WERI-Rb-1 (cell line): ENCODE measurements around the gene NR6A1.
A peak's percentile ranks its signal among the peaks of the same experiment; 100 is the strongest.

Experiments
- DNase-seq: peaks from one replicate; pipeline ENCODE4 v3.0.0-alpha.2; 2020
- H3K27ac ChIP-seq: fragments of 250-450 bp; sonication (Bioruptor Pico); 2 replicates; pipeline ENCODE4 v1.5.1; 2020; ENCODE audit warnings: mild to moderate bottlenecking, moderate library complexity
- H3K27me3 ChIP-seq: fragments of 250-450 bp; sonication (Bioruptor Pico); 2 replicates; pipeline ENCODE4 v1.5.1; 2021; ENCODE audit warnings: mild to moderate bottlenecking, low read depth, moderate library complexity; ENCODE audit not compliant: insufficient read depth, severe bottlenecking
- H3K36me3 ChIP-seq: fragments of 250-450 bp; sonication (Bioruptor Pico); 2 replicates; pipeline ENCODE4 v1.5.1; 2020; ENCODE audit warnings: mild to moderate bottlenecking, moderate library complexity
- H3K4me3 ChIP-seq: 2 replicates; pipeline ENCODE4 v1.5.1; 2011; ENCODE audit warnings: low read depth, mild to moderate bottlenecking, control low read depth, low read length
- H3K9me3 ChIP-seq: fragments of 250-450 bp; sonication (Bioruptor Pico); 2 replicates; pipeline ENCODE4 v1.5.1; 2021; ENCODE audit warnings: mild to moderate bottlenecking, moderate library complexity; ENCODE audit not compliant: severe bottlenecking
- CTCF ChIP-seq: IDR thresholded peaks from 2 replicates; pipeline ENCODE4 v1.5.1; 2011; ENCODE audit warnings: low read depth, mild to moderate bottlenecking, control low read depth, inconsistent platforms, low read length

Gene NR6A1

GRCh38 chr9:124793015-124793541 is 22.0 kb upstream of the NR6A1 start:
- no peak for TF ChIP-seq CTCF
- peak overlapping the region; percentile 52 for H3K27ac ChIP-seq
- H3K27me3 ChIP-seq, result no peaks in the 10 kb centered on the region
- peak; percentile 53 for DNase-seq
- no peak overlapping the region for H3K4me3 ChIP-seq
- peaks cover 18% of the 10 kb centered on the region for H3K36me3 ChIP-seq
- no peaks in the 10 kb centered on the region for H3K9me3 ChIP-seq

GRCh38 chr9:124792257-124793014 is 21.3 kb upstream of the NR6A1 start:
- H3K27me3 ChIP-seq, result no peaks in the 10 kb centered on the region
- no peak for DNase-seq
- H3K27ac ChIP-seq, result peak overlapping the region; percentile 52
- H3K36me3 ChIP-seq, result peaks cover 21% of the 10 kb centered on the region
- peak; percentile 31; the same call in 1 of the 2 replicates for TF ChIP-seq CTCF
- H3K9me3 ChIP-seq, result no peaks in the 10 kb centered on the region
- no peak overlapping the region for H3K4me3 ChIP-seq

GRCh38 chr9:124790801-124791505 is 19.8 kb upstream of the NR6A1 start:
- H3K27me3 ChIP-seq, result no peaks in the 10 kb centered on the region
- no peak overlapping the region for H3K27ac ChIP-seq
- DNase-seq, result no peak
- no peak for TF ChIP-seq CTCF
- H3K36me3 ChIP-seq, result peaks cover 26% of the 10 kb centered on the region
- no peak overlapping the region for H3K4me3 ChIP-seq
- H3K9me3 ChIP-seq, result no peaks in the 10 kb centered on the region

GRCh38 chr9:124790301-124790700 is 19.2 kb upstream of the NR6A1 start:
- H3K27me3 ChIP-seq, result no peaks in the 10 kb centered on the region
- no peak overlapping the region for H3K27ac ChIP-seq
- peaks cover 24% of the 10 kb centered on the region for H3K36me3 ChIP-seq
- no peak for TF ChIP-seq CTCF
- DNase-seq, result no peak
- no peak overlapping the region for H3K4me3 ChIP-seq
- no peaks in the 10 kb centered on the region for H3K9me3 ChIP-seq

- no peak overlapping the region for H3K4me3 ChIP-seq
- H3K9me3 ChIP-seq, result no peaks in the 10 kb centered on the region
- no peak for DNase-seq
- H3K27me3 ChIP-seq, result no peaks in the 10 kb centered on the region
- peaks cover 20% of the 10 kb centered on the region for H3K36me3 ChIP-seq
- no peak overlapping the region for H3K27ac ChIP-seq
- TF ChIP-seq CTCF, result no peak
Observed at GRCh38 chr9:124789531-124789930, 18.4 kb upstream of the NR6A1 start.
